ENCODE results near the gene FBXO5.
"Not testable (repeated sequence)": the region's sequence is repeated elsewhere in the genome, so short reads cannot be mapped to it uniquely, and the experiment has no call there.

FBXO5 gene

GRCh38 chr6:152993847-152994246, 11.0 kb upstream of the FBXO5 start:
- no peak for TF ChIP-seq CTCF (IDR thresholded peaks at IDR 0.05; ENCODE audit: borderline replicate concordance, control extremely low read depth, extremely low read depth, insufficient read depth, missing control alignments)
- DNase-seq (ENCODE audit: low spot score), result no peak
- in situ Hi-C loops (cut with MboI; ENCODE audit: low sequenced_read_pairs, unreplicated experiment), result no loop called here

GRCh38 chr6:152993431-152993830, 10.6 kb upstream of the FBXO5 start:
- in situ Hi-C loops (cut with MboI; ENCODE audit: low sequenced_read_pairs, unreplicated experiment), result no loop called here
- no peak for TF ChIP-seq CTCF (IDR thresholded peaks at IDR 0.05; ENCODE audit: borderline replicate concordance, control extremely low read depth, extremely low read depth, insufficient read depth, missing control alignments)
- no peak for DNase-seq (ENCODE audit: low spot score)

GRCh38 chr6:152986978-152987377, 4.1 kb upstream of the FBXO5 start:
- DNase-seq (ENCODE audit: low spot score), result no peak
- no peak for TF ChIP-seq CTCF (IDR thresholded peaks at IDR 0.05; ENCODE audit: borderline replicate concordance, control extremely low read depth, extremely low read depth, insufficient read depth, missing control alignments)
- in situ Hi-C loops (cut with MboI; ENCODE audit: low sequenced_read_pairs, unreplicated experiment), result no loop called here

GRCh38 chr6:152985300-152985699, 2.5 kb upstream of the FBXO5 start:
- DNase-seq (ENCODE audit: low spot score); in situ Hi-C loops (cut with MboI; ENCODE audit: low sequenced_read_pairs, unreplicated experiment): not testable (repeated sequence)

GRCh38 chr6:152984513-152984872, 1.7 kb upstream of the FBXO5 start:
- in situ Hi-C loops (cut with MboI; ENCODE audit: low sequenced_read_pairs, unreplicated experiment), result no loop called here
- TF ChIP-seq CTCF (IDR thresholded peaks at IDR 0.05; ENCODE audit: borderline replicate concordance, control extremely low read depth, extremely low read depth, insufficient read depth, missing control alignments), result no peak
- peak; percentile 43 for DNase-seq (ENCODE audit: low spot score)

- DNase-seq (ENCODE audit: low spot score), result peak; percentile 94
- TF ChIP-seq CTCF (IDR thresholded peaks at IDR 0.05; ENCODE audit: borderline replicate concordance, control extremely low read depth, extremely low read depth, insufficient read depth, missing control alignments), result no peak
- in situ Hi-C loops (cut with MboI; ENCODE audit: low sequenced_read_pairs, unreplicated experiment), result no loop called here
Measured at GRCh38 chr6:152983637-152984512, 1.0 kb upstream of the FBXO5 start.

Measured in GM13976 (cell line).